ENCODE data around the gene PIGB. TPM values are rescaled to one million over a fixed set of nuclear protein-coding genes. Genes with fewer than 3 reads are reported as not detected.
"Not testable (repeated sequence)": the region's sequence is repeated elsewhere in the genome, so short reads cannot be mapped to it uniquely, and the experiment has no call there.

The PIGB gene
- total and polyA plus RNA-seq, 9 donors: 4.8 to 9.3 (median 6.5) TPM

GRCh38 chr15:55282284-55282833 lies 36.7 kb upstream of the PIGB start:
- H3K36me3 ChIP-seq (ENCODE audit: control insufficient read depth, insufficient read depth, low read length): no peaks in the 10 kb centered on the region
- no peak overlapping the region for H3K4me3 ChIP-seq (ENCODE audit: low read length)
- 54% methylated on average over 4 of the region's 5 CpGs for WGBS (ENCODE audit: insufficient coverage)
- no peaks in the 10 kb centered on the region for H3K4me1 ChIP-seq (ENCODE audit: control insufficient read depth, insufficient read depth, low read length)
- DNase-seq: no peak
- H3K9me3 ChIP-seq (replicated peaks; ENCODE audit: control insufficient read depth, low read depth, low read length): no peaks in the 10 kb centered on the region
- no peak overlapping the region for H3K27ac ChIP-seq (ENCODE audit: low read length)
- no peaks in the 10 kb centered on the region for H3K27me3 ChIP-seq (ENCODE audit: control insufficient read depth, insufficient read depth, low read length)

DNA sequence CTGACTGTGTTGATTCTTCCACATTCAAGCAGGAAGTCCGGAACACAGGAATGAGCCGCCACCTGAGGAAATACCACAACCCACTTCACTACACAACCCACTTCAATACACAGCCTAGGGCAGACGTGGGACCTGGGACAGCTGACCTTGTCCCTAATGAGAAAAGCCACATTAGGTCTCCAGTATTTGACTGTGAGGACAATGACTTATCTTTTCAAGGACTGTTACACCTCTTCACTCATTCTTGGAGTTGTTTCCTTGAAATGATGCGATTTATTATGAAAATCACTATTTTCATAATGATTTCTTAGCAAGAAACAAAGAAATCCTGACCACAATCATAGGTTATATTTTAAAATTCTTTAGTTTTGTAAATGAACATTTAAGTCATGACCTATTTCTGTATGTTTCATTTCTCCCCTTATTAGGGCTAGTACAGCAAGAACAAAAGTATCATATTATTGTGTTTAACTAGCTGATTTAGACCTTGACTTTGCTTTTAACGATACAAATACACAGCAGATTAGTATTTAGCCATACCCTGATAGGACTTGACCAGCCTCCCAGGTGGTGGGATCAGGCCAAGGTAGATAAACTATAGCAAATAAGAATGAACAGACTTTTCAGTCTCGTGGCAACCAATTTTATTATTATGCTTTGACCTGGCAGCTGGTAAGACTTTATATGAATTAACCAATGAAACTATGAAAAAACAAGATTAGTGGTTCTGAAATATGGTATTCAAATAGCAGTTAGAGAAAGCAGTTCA lies 35.5 kb upstream of the PIGB start:
- Histone ChIP-seq H3K27ac (ENCODE audit: low read length) (no peak overlapping the region), H3K4me3 (ENCODE audit: low read length) (no peak overlapping the region), H3K9me3 (replicated peaks; ENCODE audit: control insufficient read depth, low read depth, low read length) (no peaks in the 10 kb centered on the region), H3K36me3 (ENCODE audit: control insufficient read depth, insufficient read depth, low read length) (no peaks in the 10 kb centered on the region), H3K4me1 (ENCODE audit: control insufficient read depth, insufficient read depth, low read length) (no peaks in the 10 kb centered on the region), H3K27me3 (ENCODE audit: control insufficient read depth, insufficient read depth, low read length) (no peaks in the 10 kb centered on the region)
- DNase-seq: no peak
- WGBS (ENCODE audit: insufficient coverage): no CpG with 5 or more reads among the region's 6 CpGs

DNA sequence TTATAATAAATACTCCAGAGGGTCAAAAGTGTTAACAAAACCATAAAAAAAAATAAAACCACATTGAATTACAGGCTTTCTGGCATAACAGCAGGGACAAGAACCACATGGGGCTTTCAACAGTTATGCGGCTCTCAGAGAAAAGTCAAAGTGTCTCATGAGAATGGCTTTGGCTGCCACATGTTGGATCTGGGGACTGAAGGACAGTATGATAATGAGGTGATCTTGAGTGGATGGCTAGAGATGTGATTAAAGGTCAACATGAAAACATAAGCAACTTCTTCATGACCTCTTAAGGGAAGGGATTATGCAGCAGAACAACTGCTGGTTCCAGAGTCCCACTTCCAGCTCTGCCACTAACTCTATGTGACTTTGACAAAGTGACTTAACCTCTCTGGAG lies 34.6 kb upstream of the PIGB start:
- WGBS (ENCODE audit: insufficient coverage): 57% methylated on average over 1 of the region's 1 CpG
- Histone ChIP-seq H3K27ac (ENCODE audit: low read length) (no peak overlapping the region), H3K36me3 (ENCODE audit: control insufficient read depth, insufficient read depth, low read length) (no peaks in the 10 kb centered on the region), H3K9me3 (replicated peaks; ENCODE audit: control insufficient read depth, low read depth, low read length) (no peaks in the 10 kb centered on the region), H3K4me3 (ENCODE audit: low read length) (no peak overlapping the region), H3K27me3 (ENCODE audit: control insufficient read depth, insufficient read depth, low read length) (no peaks in the 10 kb centered on the region), H3K4me1 (ENCODE audit: control insufficient read depth, insufficient read depth, low read length) (peaks cover 7% of the 10 kb centered on the region)
- DNase-seq: no peak

DNA sequence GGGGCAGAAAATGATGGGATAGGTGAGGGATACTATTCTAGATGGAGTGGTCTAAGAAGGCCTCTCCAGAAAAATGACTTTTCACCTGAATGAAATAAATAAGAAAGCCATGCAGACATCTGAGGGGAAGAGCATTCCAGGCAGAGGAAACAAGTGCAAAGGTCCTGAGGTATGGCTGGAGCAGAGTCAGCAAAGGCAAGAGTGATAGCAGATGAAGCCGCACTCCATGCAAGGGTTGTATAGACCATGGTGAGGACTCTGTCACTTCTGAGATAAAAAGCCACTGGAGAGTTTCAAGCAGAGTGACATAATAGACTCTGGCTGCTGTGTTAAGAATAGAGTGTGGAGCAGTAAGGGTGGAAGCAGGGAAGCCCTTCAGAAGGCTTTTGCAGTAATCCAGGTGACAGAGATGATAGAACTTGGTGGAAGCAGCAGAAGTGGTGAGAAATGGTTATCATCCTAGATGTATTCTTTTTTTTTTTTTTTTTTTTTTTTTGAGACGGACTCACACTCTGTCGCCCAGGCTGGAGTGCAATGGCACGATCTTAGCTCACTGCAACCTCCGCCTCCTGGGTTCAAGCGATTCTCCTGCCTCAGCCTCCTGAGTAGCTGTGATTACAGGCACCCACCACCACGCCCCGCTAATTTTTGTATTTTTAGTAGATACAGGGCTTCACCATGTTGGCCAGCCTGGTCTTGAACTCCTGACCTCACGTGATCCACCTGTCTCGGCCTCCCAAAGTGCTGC lies 32.4 kb upstream of the PIGB start:
- H3K9me3 ChIP-seq (replicated peaks; ENCODE audit: control insufficient read depth, low read depth, low read length); H3K27ac ChIP-seq (ENCODE audit: low read length); DNase-seq; H3K36me3 ChIP-seq (ENCODE audit: control insufficient read depth, insufficient read depth, low read length); H3K4me3 ChIP-seq (ENCODE audit: low read length); H3K27me3 ChIP-seq (ENCODE audit: control insufficient read depth, insufficient read depth, low read length): not testable (repeated sequence)
- H3K4me1 ChIP-seq (ENCODE audit: control insufficient read depth, insufficient read depth, low read length): peaks cover 10% of the 10 kb centered on the region
- WGBS (ENCODE audit: insufficient coverage): 95% methylated on average over 7 of the region's 10 CpGs

GRCh38 chr15:55288006-55288717 lies 30.9 kb upstream of the PIGB start:
- WGBS (ENCODE audit: insufficient coverage): 95% methylated on average over 3 of the region's 8 CpGs
- H3K27ac ChIP-seq (ENCODE audit: low read length): no peak overlapping the region
- no peaks in the 10 kb centered on the region for H3K36me3 ChIP-seq (ENCODE audit: control insufficient read depth, insufficient read depth, low read length)
- peaks cover 10% of the 10 kb centered on the region for H3K4me1 ChIP-seq (ENCODE audit: control insufficient read depth, insufficient read depth, low read length)
- no peaks in the 10 kb centered on the region for H3K9me3 ChIP-seq (replicated peaks; ENCODE audit: control insufficient read depth, low read depth, low read length)
- no peaks in the 10 kb centered on the region for H3K27me3 ChIP-seq (ENCODE audit: control insufficient read depth, insufficient read depth, low read length)
- H3K4me3 ChIP-seq (ENCODE audit: low read length): no peak overlapping the region
- DNase-seq: no peak

- H3K4me1 ChIP-seq (ENCODE audit: control insufficient read depth, insufficient read depth, low read length): peaks cover 10% of the 10 kb centered on the region
- WGBS (ENCODE audit: insufficient coverage): 2% methylated on average over 33 of the region's 37 CpGs
- no peaks in the 10 kb centered on the region for H3K27me3 ChIP-seq (ENCODE audit: control insufficient read depth, insufficient read depth, low read length)
- no peaks in the 10 kb centered on the region for H3K36me3 ChIP-seq (ENCODE audit: control insufficient read depth, insufficient read depth, low read length)
- H3K9me3 ChIP-seq (replicated peaks; ENCODE audit: control insufficient read depth, low read depth, low read length): no peaks in the 10 kb centered on the region
- DNase-seq: peak; percentile 40
- H3K27ac ChIP-seq (ENCODE audit: low read length): peak overlapping the region; percentile 78
- H3K4me3 ChIP-seq (ENCODE audit: low read length): peak overlapping the region; percentile 82
Observed at GRCh38 chr15:55289011-55289745, 29.8 kb upstream of the PIGB start.

DNA sequence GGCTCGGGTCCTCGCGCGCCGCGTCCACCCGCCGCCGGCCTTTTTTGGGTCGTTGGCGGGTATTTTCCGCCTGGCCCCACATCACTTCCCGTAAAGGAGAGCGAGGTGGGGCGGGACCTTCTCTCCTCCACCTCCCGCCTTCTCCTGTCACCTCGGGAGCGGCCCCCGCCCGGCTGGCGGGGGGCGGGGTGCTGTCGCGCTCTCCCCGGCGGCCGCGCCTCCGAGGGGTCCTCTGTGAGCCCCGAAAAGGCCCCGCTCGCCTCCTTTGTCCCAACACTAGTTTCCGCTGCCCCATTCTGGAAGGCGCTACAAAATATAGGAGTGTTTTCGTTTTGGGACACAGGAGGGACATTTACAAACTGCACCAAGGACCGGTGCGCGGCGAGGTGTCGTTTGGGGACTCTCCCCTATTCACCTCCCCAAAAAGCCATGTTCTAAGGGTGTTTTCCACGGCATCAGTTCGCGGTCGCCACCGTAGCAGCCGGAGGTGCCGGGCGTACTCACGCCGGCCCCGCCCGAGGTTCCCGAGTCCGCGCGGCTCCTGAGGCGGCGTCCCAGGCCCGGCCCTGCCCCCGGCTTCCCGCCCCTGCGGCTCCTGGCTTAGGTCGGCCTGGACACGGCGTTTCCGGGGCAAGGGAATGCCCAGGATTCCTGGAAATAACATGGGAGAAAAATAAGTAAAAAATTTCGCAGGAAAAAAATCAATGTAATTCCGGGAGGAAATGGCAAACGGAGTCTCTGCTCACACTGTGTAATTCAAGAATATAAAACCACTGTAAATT lies 29.1 kb upstream of the PIGB start, which contains the start of gene RAB27A:
Gene RAB27A, minus strand, starts transcription at position 68 of the 782 bp plus-strand sequence. CDS start 54,879 bp downstream, outside the sequence.
- Histone ChIP-seq H3K27ac (ENCODE audit: low read length) (peak within 1 kb of the TSS; percentile 88), H3K4me3 (ENCODE audit: low read length) (peak within 1 kb of the TSS; percentile 82), H3K4me1 (ENCODE audit: control insufficient read depth, insufficient read depth, low read length) (peaks cover 10% of the 10 kb centered on the region), H3K36me3 (ENCODE audit: control insufficient read depth, insufficient read depth, low read length) (no peaks in the 10 kb centered on the region), H3K27me3 (ENCODE audit: control insufficient read depth, insufficient read depth, low read length) (no peaks in the 10 kb centered on the region), H3K9me3 (replicated peaks; ENCODE audit: control insufficient read depth, low read depth, low read length) (no peaks in the 10 kb centered on the region)
- 0% methylated on average over 41 of the region's 69 CpGs for WGBS (ENCODE audit: insufficient coverage)
- peak; percentile 79 for DNase-seq

DNA sequence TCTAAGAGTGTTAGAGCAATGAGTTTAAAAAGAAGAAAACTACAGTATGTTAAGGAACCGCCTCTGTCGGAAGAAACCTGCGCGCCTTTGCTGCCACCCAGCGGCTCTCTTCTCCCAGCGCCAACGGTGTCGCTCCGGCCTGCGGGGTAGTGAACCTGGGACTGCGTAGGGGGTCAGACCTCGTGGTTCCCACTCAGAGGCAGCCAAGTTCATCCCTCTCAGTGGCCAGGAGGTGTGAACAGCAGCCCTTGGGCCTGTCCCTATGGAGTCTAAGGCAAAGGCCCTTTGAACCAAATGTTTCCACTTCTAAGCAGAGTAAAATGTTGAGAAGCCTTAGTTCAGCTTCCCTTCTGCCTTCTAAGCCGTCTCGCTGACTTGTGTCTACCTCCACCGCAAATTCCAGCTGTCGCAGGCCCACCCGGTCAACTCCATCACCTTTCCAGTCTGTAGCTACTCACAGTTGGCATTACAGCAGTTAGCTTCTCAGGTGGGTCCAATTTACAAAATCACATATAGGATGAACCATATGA lies 28.4 kb upstream of the PIGB start:
- WGBS (ENCODE audit: insufficient coverage): 19% methylated on average over 17 of the region's 17 CpGs

DNA sequence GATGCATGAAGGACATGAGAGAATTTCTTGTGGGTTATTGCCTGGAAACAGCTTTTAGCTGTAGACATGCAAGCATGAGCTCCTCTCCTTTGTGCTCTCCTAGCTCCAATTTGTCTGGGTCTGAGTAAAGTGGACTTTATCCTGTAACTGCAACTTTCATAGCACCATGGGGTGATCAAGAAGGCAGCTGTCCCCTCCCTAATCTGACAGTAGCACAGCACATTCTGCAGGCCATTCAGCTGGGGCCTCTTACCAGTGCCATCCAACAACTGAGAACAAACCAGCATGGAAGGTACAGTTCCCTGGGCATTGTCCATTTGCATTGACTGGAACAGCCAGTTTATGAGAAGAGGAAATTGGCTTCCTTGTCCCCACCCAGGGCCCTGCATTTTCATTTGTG lies 21.7 kb upstream of the PIGB start:
- Histone ChIP-seq H3K36me3 (ENCODE audit: control insufficient read depth, insufficient read depth, low read length) (no peaks in the 10 kb centered on the region), H3K9me3 (replicated peaks; ENCODE audit: control insufficient read depth, low read depth, low read length) (no peaks in the 10 kb centered on the region), H3K4me1 (ENCODE audit: control insufficient read depth, insufficient read depth, low read length) (no peaks in the 10 kb centered on the region), H3K4me3 (ENCODE audit: low read length) (no peak overlapping the region), H3K27ac (ENCODE audit: low read length) (no peak overlapping the region), H3K27me3 (ENCODE audit: control insufficient read depth, insufficient read depth, low read length) (no peaks in the 10 kb centered on the region)
- DNase-seq: no peak

More for the DNA sequence above, 28.4 kb upstream of the PIGB start:
- Histone ChIP-seq H3K36me3 (ENCODE audit: control insufficient read depth, insufficient read depth, low read length) (no peaks in the 10 kb centered on the region), H3K4me1 (ENCODE audit: control insufficient read depth, insufficient read depth, low read length) (peaks cover 10% of the 10 kb centered on the region), H3K27me3 (ENCODE audit: control insufficient read depth, insufficient read depth, low read length) (no peaks in the 10 kb centered on the region), H3K9me3 (replicated peaks; ENCODE audit: control insufficient read depth, low read depth, low read length) (no peaks in the 10 kb centered on the region), H3K27ac (ENCODE audit: low read length) (peak overlapping the region; percentile 88), H3K4me3 (ENCODE audit: low read length) (peak overlapping the region; percentile 82)
- peak; percentile 86 for DNase-seq

Measured in muscle of leg (tissue), 11 donors.